Fibroblast of pulmonary artery (primary cell): Measurements from ENCODE around the gene CNTN4.

Source experiments
- DNase-seq: peaks from one replicate; pipeline ENCODE4 v3.0.0-alpha.2; 2010; ENCODE audit warnings: low read depth
- H3K4me3 ChIP-seq: replicated peaks from 2 replicates; pipeline ENCODE4 v1.5.1; 2011; ENCODE audit warnings: low read depth, mild to moderate bottlenecking, control low read depth, low read length, moderate library complexity
- CTCF ChIP-seq: IDR thresholded peaks from 2 replicates; pipeline ENCODE4 v1.5.1; 2011; ENCODE audit warnings: mild to moderate bottlenecking, control low read depth, low read length, inconsistent platforms; ENCODE audit errors: missing control alignments

The CNTN4 gene

DNA sequence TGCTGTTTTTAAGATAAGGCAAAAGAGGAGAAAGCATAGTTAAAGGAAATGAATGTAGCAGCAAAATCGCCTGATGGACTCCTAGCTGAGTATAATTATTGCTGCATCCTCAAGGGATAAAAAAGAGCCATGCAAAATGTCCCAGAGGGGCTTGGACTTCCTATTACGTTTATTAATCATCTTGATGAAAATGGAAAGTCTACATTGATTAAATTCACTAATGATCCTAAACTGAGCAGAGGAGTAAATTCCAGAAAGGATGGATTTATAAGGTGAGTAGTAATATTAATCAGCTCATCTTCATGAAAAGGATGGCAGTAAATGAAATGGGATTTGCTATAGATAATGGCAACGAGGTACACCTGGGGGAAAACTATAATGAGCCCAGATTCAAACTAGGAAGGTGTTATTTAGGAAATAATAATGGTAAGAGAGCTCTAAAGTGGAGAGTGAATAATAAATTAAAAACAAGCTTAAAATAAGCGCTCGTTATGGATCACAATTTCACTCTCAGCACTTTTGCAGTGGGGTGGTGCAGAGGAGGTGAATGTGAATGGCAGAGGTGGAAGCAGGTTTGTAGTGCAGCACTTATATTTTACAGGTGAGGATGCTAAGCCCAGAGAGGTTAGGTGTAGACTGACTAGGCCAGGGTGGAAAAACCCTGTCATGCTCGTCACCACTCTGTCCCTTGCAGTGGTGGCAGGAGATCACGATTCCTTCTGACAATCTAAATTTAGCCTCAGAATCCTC lies 989.2 kb downstream of the CNTN4 start:
- H3K4me3 ChIP-seq = no peak overlapping the region
- TF ChIP-seq CTCF = no peak
- DNase-seq = no peak

GRCh38 chr3:3089017-3089416 lies 990.4 kb downstream of the CNTN4 start:
- no peak for TF ChIP-seq CTCF
- H3K4me3 ChIP-seq = no peak overlapping the region
- DNase-seq = no peak

DNA sequence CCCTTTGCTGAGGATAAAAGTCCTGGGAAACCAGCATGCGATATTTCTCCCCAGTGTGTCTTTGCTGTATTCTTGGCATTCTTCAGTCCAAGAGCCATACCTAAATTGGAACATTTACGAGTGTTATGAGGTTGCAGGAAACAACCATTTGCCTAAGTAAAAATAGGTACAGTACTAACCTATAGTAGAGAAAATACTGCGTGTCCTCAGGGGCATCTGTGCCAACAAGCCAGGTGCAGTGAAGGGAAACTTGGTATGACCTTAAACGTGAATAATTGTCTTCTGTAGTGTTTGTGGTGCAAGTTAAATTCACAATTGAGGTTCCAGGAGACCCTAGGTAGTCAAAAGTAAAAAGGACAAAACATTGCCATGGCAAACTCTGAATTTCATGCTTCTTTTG lies 999.3 kb downstream of the CNTN4 start:
- TF ChIP-seq CTCF = no peak
- no peak for DNase-seq
- no peak overlapping the region for H3K4me3 ChIP-seq

GRCh38 chr3:3101660-3102458 lies 1003.2 kb downstream of the CNTN4 start:
- TF ChIP-seq CTCF = no peak
- H3K4me3 ChIP-seq = no peak overlapping the region
- no peak for DNase-seq

- no peak for DNase-seq
- no peak for TF ChIP-seq CTCF
- H3K4me3 ChIP-seq = no peak overlapping the region
These were observed 1004.1 kb downstream of the CNTN4 start for GRCh38 chr3:3102751-3103150.

GRCh38 chr3:3105246-3105645 lies 1006.6 kb downstream of the CNTN4 start:
- no peak for DNase-seq
- TF ChIP-seq CTCF = no peak
- H3K4me3 ChIP-seq = no peak overlapping the region
